GM18519 (cell line): ENCODE results near the gene PMFBP1.

Source experiments
- ATAC-seq: cut with Tn5 transposase; IDR thresholded peaks from one replicate; pipeline ENCODE4 v1.9.1; 2021; ENCODE audit warnings: mild to moderate bottlenecking, moderate library complexity; ENCODE audit not compliant: unreplicated experiment, low FRiP score

The PMFBP1 gene

GRCh38 chr16:72172105-72173034 lies at the start of gene PMFBP1:
Gene PMFBP1, minus strand, starts transcription at chr16:72172155. Its CDS starts 947 bp downstream, at chr16:72171208.
- ATAC-seq = peak; percentile 96

GRCh38 chr16:72221630-72222024 lies 49.7 kb upstream of the PMFBP1 start:
- ATAC-seq = no peak

- no peak for ATAC-seq
These were observed 49.1 kb upstream of the PMFBP1 start for GRCh38 chr16:72220875-72221629.

- no peak for ATAC-seq
These were observed 47.3 kb upstream of the PMFBP1 start for GRCh38 chr16:72219282-72219681.

- no peak for ATAC-seq
These were observed 44.8 kb upstream of the PMFBP1 start for GRCh38 chr16:72216767-72217166.

- ATAC-seq = no peak
These were observed 42.9 kb upstream of the PMFBP1 start for GRCh38 chr16:72214821-72215220.

- ATAC-seq = no peak
These were observed 39.2 kb upstream of the PMFBP1 start for GRCh38 chr16:72211110-72211509.

- no peak for ATAC-seq
These were observed 38.6 kb upstream of the PMFBP1 start for GRCh38 chr16:72210555-72210954.

GRCh38 chr16:72210072-72210471 lies 38.1 kb upstream of the PMFBP1 start:
- no peak for ATAC-seq

GRCh38 chr16:72206299-72206698 lies 34.3 kb upstream of the PMFBP1 start:
- no peak for ATAC-seq

GRCh38 chr16:72203401-72203800 lies 31.4 kb upstream of the PMFBP1 start:
- peak; percentile 42 for ATAC-seq

GRCh38 chr16:72202014-72202413 lies 30.1 kb upstream of the PMFBP1 start:
- ATAC-seq = no peak

- ATAC-seq = no peak
These were observed 29.4 kb upstream of the PMFBP1 start for GRCh38 chr16:72201387-72201786.

GRCh38 chr16:72199761-72200337 lies 27.9 kb upstream of the PMFBP1 start:
- ATAC-seq = no peak

GRCh38 chr16:72198771-72199201 lies 26.8 kb upstream of the PMFBP1 start:
- no peak for ATAC-seq

- ATAC-seq = no peak
These were observed 26.2 kb upstream of the PMFBP1 start for GRCh38 chr16:72198021-72198711.

- ATAC-seq = no peak
These were observed 25.6 kb upstream of the PMFBP1 start for GRCh38 chr16:72197545-72197944.

- no peak for ATAC-seq
These were observed 23.7 kb upstream of the PMFBP1 start for GRCh38 chr16:72195609-72196008.

- ATAC-seq = no peak
These were observed 19.6 kb upstream of the PMFBP1 start for GRCh38 chr16:72191551-72191950.

- no peak for ATAC-seq
These were observed 18.0 kb upstream of the PMFBP1 start for GRCh38 chr16:72189865-72190371.
